MCF 10A (cell line): ENCODE data around the gene H1-8. TPM values are rescaled to one million over a fixed set of nuclear protein-coding genes. Genes with fewer than 3 reads are reported as not detected.

Source experiments
- BruUV-seq: library from RNA; stranded (reverse); fragments of 400-500 nt; replicated peaks from 2 replicates; lab custom pipeline; 2021; lab: Mats Ljungman, UMichigan
- CTCF ChIA-PET: fragments of 300-600 bp; sonication (Branson Sonifier 250); formaldehyde crosslinking; extraction: SDS; loops from one replicate; lab custom pipeline; 2021; ENCODE audit warnings: antibody characterized with exemption, inconsistent platforms; lab: Yijun Ruan, JAX
- POLR2A ChIA-PET: fragments of 300-600, 350-650 bp; sonication (Branson Sonifier 250); formaldehyde crosslinking; extraction: SDS; loops from one replicate; lab custom pipeline; 2020; ENCODE audit warnings: antibody characterized with exemption, inconsistent platforms; lab: Yijun Ruan, JAX
- DNase-seq: peaks from one replicate; pipeline ENCODE4 v3.0.0-alpha.2; 2018; ENCODE audit not compliant: unreplicated experiment
- H3K27ac Mint-ChIP-seq: one replicate; pipeline ENCODE4 v1.8.0; 2022; ENCODE audit warnings: mild to moderate bottlenecking, low read depth, mixed read lengths; ENCODE audit not compliant: unreplicated experiment
- H3K27me3 Mint-ChIP-seq: one replicate; pipeline ENCODE4 v1.8.0; 2022; ENCODE audit warnings: mixed read lengths; ENCODE audit not compliant: insufficient read depth, unreplicated experiment
- H3K36me3 Mint-ChIP-seq: one replicate; pipeline ENCODE4 v1.8.0; 2022; ENCODE audit warnings: mild to moderate bottlenecking, moderate library complexity, mixed read lengths; ENCODE audit not compliant: insufficient read depth, unreplicated experiment
- H3K4me1 Mint-ChIP-seq: one replicate; pipeline ENCODE4 v1.8.0; 2022; ENCODE audit warnings: mixed read lengths; ENCODE audit not compliant: insufficient read depth, unreplicated experiment
- H3K4me3 Mint-ChIP-seq: one replicate; pipeline ENCODE4 v1.8.0; 2022; ENCODE audit warnings: mild to moderate bottlenecking, moderate library complexity, mixed read lengths; ENCODE audit not compliant: unreplicated experiment
- H3K9me3 Mint-ChIP-seq: one replicate; pipeline ENCODE4 v1.8.0; 2022; ENCODE audit warnings: mixed read lengths; ENCODE audit not compliant: unreplicated experiment
- CTCF ChIP-seq: fragments of 200-600 bp; IDR thresholded peaks from one replicate; pipeline ENCODE4 v1.8.0; 2022; ENCODE audit warnings: antibody characterized with exemption, mild to moderate bottlenecking; ENCODE audit not compliant: unreplicated experiment
- intact Hi-C: fragments of 100-400 bp; cut with micrococcal nuclease; formaldehyde crosslinking; loops from 2 replicates; pipeline ENCODE4 v1.14.1; 2022
- total RNA-seq: library from RNA; stranded (reverse); gene quantifications from 2 replicates; pipeline ENCODE4 v1.2.3, GENCODE V29; 2022

H1-8 gene
- total RNA-seq, 1 experiment from 2014 or later: not detected

DNA sequence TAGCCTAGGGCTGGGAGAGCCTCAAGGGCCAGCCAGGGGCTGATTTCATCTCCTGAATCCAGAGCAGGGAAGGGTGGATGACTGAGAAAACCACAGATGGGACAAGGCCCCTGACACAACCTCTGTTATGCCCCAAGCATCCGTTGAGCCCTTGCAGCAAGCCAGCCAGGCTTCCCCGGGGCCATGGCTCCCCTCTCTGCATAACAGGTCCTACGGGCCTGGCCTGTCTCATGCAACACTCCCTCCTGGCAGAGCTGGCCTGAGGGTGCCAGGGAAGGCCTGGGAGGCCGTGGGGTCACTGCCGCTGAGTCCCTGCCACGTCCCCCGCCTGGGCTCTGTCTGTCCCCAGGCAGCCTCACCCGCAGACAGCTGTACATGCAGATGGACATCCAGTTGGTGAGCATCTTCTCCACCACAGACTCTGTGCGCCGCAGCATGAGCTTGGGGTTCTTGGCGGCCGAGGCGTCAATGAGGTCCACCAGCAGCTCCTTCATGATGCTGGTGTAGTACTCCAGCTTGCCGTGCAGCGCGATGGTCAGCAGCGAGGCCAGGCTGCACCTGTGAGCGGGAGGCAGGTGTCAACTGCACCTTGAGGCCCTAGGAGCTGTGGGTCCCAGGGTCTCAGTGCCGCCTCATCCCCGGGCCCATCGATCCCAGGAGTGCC, 22.1 kb downstream of the H1-8 start:
- Mint-ChIP-seq H3K36me3 (no peaks in the 10 kb centered on the region), H3K4me1 (peaks cover 7% of the 10 kb centered on the region), H3K27ac (no peak overlapping the region), H3K9me3 (no peaks in the 10 kb centered on the region), H3K27me3 (no peaks in the 10 kb centered on the region), H3K4me3 (no peak overlapping the region)
- CTCF ChIA-PET: no interaction called here
- no TSS peak for BruUV-seq
- POLR2A ChIA-PET: no interaction called here
- DNase-seq: no peak
- intact Hi-C loops: no loop called here
- TF ChIP-seq CTCF: no peak

GRCh38 chr3:129565902-129566301, 22.9 kb downstream of the H1-8 start:
- Mint-ChIP-seq H3K27me3 (no peaks in the 10 kb centered on the region), H3K27ac (no peak overlapping the region), H3K9me3 (no peaks in the 10 kb centered on the region), H3K4me1 (peaks cover 1% of the 10 kb centered on the region), H3K4me3 (no peak overlapping the region), H3K36me3 (no peaks in the 10 kb centered on the region)
- intact Hi-C loops: no loop called here
- BruUV-seq: no TSS peak
- no peak for DNase-seq
- TF ChIP-seq CTCF: no peak
- ChIA-PET CTCF (no interaction called here), POLR2A (no interaction called here)

DNA sequence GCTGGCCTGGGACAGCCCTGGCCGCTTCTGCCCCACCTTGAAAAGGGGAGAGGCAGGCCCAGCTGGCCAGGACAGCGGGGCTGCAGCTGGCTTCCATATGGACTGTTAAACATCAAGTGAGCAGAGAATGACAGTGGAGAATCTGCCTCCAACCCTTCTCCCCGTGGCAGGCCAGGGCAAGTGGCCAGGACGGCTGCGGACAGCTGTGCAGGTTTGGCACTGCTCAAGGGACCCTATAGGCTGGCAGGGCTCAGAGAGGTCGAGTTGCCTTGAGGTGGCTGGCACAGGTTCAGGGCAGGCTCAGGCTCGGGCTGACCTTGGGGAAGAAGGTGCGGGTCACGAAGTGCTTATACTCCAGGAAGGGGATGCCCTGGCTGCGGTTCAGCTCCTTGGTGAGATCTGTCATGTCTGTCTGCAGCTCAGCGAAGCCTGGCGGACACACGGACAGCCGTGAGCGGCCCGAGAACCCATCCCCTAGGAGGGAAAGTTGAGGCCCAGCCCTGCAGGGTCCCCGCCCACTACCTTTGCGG, 24.3 kb downstream of the H1-8 start:
- no peaks in the 10 kb centered on the region for H3K9me3 Mint-ChIP-seq
- H3K27ac Mint-ChIP-seq: no peak overlapping the region
- POLR2A ChIA-PET: no interaction called here
- no peaks in the 10 kb centered on the region for H3K36me3 Mint-ChIP-seq
- TF ChIP-seq CTCF: no peak
- intact Hi-C loops: no loop called here
- H3K4me3 Mint-ChIP-seq: no peak overlapping the region
- no peaks in the 10 kb centered on the region for H3K4me1 Mint-ChIP-seq
- DNase-seq: no peak
- CTCF ChIA-PET: no interaction called here
- no TSS peak for BruUV-seq
- H3K27me3 Mint-ChIP-seq: no peaks in the 10 kb centered on the region

DNA sequence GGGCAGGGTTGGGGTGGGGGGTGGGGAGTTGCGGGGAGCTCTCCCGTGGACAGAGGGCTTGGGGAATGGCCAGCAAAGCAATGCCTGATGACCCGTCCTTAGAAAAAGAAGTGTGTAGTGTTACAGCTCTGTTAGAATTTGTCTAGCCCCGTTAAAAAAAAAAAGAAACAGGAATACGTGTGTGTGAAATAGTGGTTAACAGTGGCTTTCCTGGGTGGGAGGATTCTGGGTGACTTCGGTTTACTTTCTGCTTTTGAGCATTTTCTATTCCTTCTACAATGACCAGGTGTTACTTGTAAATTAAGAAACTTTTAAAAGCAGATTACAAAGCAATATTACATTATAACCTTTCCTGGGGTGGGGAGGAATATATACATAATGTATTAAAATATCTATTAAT, 25.0 kb downstream of the H1-8 start:
- no peak for DNase-seq
- ChIA-PET CTCF (no interaction called here), POLR2A (no interaction called here)
- no peak for TF ChIP-seq CTCF
- Mint-ChIP-seq H3K4me3 (no peak overlapping the region), H3K4me1 (no peaks in the 10 kb centered on the region), H3K9me3 (no peaks in the 10 kb centered on the region), H3K27me3 (no peaks in the 10 kb centered on the region), H3K36me3 (no peaks in the 10 kb centered on the region), H3K27ac (no peak overlapping the region)
- intact Hi-C loops: no loop called here
- BruUV-seq: no TSS peak
